GM21447 (cell line): ENCODE results near the gene CAPZB.

Source experiments
- ATAC-seq: cut with Tn5 transposase; IDR thresholded peaks from one replicate; pipeline ENCODE4 v1.9.1; 2021; ENCODE audit not compliant: unreplicated experiment

CAPZB gene

GRCh38 chr1:19430121-19431068 lies 54.9 kb downstream of the CAPZB start:
- no peak for ATAC-seq

DNA sequence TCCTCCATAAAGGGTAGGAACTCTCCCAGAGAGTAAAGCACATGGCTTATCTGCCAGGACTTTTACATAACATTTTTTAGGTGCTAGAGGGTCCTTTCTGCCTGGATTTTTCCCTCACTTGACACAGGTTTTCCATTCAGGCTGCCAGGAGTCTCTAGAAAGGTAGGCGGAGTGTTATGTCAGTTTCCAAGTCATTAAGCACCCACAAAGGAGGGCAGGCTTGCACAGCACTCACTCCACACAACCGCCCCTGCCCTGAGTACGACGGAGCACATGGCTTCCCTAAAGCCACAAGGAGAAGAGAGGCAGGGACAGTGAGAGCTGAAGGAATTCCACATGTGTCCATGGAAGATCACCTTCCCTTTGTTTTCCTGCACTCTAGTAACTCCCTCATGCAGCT lies 55.7 kb downstream of the CAPZB start:
- no peak for ATAC-seq

GRCh38 chr1:19427087-19427781 lies 58.1 kb downstream of the CAPZB start:
- no peak for ATAC-seq

DNA sequence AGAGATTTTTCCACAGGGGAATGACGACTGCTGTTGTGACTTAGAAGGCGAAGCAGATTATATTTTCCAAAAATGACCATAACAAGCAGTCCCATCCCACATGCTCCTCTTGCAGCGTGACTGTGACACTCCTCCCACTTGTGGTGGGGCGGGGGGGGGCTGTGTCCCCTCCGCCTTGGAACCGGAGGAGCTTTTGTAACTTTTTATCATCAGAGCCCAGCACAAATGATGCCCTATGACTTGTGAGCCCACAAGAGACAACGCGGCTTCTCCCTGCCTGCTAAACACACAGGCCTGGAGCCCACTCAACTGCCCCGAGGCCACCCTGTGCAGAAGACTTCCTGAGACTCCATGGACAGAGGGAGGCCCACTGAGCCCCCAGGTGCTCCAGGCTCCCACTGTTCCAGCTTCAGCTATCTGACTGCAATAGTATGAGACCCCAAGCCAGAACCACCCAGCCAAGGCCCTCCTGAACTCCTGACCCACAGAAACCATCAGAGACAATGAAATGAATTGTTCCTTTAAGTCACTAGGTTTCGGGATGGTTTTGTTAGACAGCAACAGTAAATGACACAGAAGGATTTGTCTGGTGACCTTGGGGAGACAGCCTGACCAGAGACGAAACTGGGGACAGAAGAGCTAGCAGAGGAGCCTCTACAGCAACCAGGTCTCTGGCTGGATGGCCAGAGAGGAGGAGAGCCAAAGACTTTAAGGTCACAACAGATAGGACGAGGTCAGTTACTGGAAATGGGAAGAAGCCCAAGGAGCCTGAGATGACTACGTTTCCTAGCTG lies 58.8 kb downstream of the CAPZB start:
- ATAC-seq = no peak

DNA sequence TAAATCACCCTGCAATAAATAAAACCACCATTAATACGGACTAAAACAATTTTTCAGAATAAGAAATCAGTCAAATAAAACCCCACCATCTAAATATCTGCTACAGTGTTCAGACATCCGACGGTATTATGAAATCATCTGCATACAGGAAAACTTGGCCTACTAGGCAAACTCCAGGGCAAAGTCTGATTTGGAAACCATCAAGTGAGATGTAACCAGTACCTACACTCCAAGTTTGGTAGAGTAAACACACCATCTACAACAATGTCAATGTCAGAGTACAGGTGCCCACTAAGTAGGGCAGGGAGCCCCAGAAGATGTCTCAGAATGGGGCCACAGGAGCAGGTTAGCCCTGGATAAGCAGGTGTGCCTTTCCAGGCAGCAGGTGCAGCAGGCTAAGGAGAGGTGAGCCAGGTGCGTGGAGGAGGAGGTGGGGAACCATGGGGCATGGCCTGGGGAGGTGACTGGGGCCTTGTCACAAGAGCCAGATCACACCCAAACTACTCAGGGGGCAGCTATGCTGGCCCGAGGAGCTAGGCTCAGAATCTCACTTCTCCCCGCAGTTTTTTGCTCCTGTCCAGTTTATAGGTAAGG lies 59.6 kb downstream of the CAPZB start:
- no peak for ATAC-seq

DNA sequence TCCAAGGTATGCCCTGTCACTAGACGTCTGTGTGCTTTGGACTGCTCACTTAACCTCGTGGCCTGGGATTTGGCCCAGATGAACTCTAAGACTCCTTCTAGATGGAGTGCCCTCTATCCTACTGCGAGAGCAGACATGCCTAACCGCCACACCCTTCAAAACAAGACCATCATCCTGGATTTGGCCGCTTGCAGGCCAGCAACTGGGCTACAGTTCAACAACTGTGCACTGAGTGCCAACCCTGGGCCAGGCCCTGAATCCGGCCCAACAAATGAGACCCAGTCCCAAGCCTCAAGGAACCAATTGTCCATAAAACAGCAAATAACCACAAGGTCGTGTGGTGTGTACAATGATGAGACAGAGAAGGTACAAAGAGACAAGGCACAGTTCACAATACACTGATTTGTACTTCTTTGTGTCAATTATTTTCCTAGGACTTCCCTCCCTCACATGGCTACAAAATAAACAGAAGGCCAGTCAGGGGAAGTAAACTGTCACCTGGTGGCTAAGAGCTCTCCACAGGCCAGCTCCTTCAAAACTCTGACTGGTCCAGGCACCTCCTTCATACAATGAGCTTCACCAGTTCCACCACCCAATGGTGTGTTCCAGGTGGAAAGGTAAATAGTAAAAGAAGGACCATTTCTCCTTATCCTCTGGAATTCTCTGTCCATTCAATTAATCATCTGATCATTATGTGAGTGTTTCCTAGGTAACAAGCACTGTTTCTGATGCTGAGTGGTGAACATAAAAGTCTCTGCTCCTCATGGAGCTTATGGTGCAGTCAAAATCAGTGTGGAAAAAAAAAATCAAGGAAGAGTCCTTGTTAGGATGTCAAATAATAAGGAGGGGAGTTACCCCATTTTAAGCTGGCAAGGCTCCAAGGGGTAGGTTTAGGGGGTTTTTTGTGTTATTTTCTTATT lies 60.4 kb downstream of the CAPZB start:
- ATAC-seq = no peak

DNA sequence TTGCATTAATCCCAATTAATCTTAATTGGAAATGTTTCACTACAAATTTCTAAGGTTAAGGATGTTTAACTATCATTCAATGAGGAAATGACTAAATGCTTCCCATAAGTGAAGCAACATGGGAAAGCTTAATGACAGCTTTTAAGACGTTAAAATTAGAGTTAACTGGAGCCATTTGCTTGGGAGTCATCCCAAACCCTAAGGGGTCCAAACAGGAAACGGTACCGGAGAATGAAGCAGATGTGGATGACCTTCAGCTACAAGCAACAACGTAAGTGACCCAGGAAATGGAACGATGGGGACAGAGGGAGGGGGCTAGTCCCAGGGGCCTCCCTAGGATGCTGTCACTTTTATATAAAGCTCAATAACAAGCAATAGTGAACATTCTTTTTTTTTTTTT lies 62.2 kb downstream of the CAPZB start:
- no peak for ATAC-seq

DNA sequence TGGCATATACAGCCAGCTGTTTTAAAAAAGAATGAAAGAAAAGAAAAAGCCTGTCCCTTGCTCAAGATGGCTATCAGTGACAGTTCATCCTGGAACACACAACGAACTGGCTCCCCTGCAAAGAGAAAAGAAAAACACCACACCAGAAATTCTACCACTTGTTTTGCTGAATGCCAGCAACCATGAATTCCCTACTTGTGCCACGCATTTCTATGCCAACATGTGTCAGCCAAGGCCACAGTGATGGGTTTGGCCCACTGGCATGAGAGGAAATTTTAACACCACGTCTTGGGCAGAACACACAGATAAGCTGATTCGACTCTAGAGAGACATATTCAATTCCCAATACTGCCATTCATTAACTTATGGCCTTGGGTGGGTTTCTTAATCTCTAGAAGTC lies 64.0 kb downstream of the CAPZB start:
- no peak for ATAC-seq

DNA sequence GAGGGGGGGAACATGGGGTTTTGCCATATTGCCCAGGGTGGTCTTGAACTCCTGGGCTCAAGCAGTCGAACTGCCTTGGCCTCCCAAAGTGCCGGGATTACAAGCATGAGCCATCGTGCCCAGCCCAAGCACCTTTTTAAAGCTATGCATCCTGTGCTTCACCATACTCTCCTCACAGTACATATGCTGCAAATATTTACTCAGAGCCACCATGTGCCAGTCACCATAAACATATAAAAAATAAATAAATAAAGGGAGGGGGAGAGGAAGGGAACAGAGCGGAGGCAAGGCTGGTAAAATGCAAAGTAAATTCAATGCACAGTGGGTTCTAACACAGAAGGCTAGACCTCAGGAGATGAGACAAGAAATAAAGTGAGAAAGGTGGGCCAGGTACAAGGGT lies 64.7 kb downstream of the CAPZB start:
- ATAC-seq = no peak

- no peak for ATAC-seq
Observed at GRCh38 chr1:19419691-19420090, 65.6 kb downstream of the CAPZB start.

DNA sequence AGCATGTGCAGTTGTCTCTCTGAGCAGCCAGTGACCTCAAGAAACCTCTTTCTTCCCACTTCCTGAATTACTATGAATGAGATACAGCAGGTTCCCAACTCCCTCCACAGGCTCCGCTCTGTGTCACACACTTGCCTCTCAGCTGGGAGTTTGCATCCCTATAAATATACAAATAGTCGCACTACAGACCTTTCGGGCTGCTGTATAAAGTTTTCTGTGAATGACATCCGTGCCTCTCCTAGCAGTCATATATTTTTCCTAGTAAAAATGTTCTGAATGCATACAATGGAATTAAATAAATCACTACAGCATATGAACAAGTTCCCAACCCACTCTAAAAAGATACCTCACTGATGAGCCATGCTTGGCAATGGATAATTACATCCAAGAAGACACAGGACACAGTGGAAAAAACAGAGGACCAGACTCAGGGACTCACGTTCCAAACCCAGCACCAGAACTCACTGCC lies 66.8 kb downstream of the CAPZB start:
- no peak for ATAC-seq

GRCh38 chr1:19416921-19417470 lies 68.3 kb downstream of the CAPZB start:
- no peak for ATAC-seq

DNA sequence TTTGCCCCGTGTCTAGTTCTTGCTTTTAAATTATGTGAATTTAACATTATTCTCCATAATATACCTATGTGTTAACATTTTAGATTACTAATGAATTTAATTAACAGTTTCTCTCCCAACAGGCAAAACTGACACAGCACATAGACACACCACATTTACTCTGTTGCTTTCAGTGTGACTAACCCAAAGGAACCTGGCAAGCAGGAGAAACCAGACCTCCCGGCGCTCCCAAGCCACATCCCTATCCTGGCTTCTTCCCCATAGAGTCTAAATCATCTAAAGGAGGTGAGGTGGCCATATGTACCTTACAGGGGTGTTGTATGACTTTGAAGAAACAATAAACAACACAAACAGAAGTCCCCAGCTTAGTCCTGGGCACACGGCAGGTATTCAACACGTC lies 69.2 kb downstream of the CAPZB start:
- no peak for ATAC-seq

DNA sequence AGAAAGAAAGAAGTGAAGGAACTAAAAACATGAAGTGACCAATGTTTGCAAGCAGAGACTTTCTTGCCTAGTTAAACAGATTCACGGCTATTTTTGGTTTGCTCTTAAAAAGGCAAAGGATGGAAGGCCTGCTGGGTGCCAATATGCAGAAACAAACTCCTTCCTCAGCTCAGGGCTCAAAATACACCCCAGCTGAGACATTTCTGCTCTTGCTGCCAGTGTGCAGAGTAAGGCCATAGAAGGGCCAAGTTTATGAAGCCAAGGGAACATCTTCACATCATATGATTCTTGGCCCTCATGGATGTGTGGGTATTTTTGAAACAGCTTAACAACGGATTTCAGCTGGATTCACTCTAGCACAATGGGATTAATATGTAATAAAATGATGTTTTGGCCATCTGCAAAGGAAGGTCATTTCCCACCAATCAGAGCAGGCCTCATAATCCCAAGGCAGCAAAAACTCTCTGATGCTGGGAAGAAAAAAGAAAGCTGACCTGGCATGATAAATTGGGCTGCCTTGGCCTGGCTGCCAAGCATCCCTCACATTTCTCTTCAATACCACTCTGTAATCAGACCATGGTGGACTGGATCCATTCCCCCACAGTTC lies 70.7 kb downstream of the CAPZB start:
- no peak for ATAC-seq

- ATAC-seq = no peak
Observed at GRCh38 chr1:19413999-19414398, 71.3 kb downstream of the CAPZB start.

- ATAC-seq = no peak
Observed at GRCh38 chr1:19412654-19413053, 72.7 kb downstream of the CAPZB start.

DNA sequence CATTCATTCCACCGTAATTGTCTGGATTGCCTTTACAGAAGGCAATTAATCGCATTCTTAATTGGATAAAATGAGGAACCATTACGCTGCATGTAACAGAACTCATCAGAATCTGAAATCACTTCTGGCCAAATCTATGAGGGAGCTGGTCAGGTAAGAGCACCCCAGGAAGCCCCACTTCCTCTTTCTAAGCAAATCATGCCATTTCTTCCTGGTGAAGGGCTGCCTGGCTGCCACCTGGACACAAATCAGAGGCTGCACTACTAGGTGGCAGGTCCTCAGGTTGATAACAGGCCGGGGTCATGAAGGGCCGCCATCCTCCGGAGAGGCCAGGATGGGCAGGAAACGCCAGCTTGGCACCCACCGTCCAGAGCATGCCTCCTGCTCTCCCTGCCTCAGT lies 73.7 kb downstream of the CAPZB start:
- peak; percentile 58 for ATAC-seq

GRCh38 chr1:19410393-19410792 lies 74.9 kb downstream of the CAPZB start:
- no peak for ATAC-seq
